NCI-H82 treated with DMSO at 0.1 percent for 48 hours (cell line): Measurements from ENCODE around the gene LTA4H.

ENCODE experiments used
- DNase-seq: peaks from one replicate; lab custom pipeline; 2025; ENCODE audit not compliant: unreplicated experiment; lab: John Stamatoyannopoulos, UW

Gene LTA4H

GRCh38 chr12:96060041-96060440, 24.7 kb upstream of the LTA4H start:
- no peak for DNase-seq

DNA sequence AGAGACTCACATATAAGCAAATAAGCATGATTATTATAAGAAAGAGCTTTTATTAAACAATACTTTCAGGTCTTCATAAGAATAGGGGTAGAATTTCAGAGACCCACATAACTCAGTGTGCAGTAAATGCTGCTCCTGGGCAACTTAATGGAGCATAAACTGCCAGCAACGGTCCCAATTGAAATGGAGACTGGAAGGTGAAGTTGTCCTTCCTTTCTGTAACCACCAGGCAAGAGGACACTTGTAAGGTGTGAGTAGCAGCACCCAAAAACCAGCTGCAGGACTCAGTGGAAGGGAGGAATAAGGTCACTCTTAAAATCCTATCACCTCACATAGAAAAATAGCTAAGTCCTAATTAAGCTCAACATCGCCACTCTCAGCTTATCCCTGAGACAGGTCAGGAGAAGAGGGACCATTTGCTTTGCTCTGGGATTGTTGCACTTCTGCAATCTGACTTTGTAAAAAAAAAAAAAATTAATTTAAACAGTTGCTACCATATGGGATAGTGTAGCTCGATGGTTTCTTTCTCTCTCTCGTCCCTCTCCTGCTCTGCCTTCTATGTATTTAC, 22.7 kb upstream of the LTA4H start:
- DNase-seq: no peak

- no peak for DNase-seq
Measured at GRCh38 chr12:96056646-96057455, 21.5 kb upstream of the LTA4H start.

GRCh38 chr12:96054244-96054610, 18.8 kb upstream of the LTA4H start:
- DNase-seq: no peak

DNA sequence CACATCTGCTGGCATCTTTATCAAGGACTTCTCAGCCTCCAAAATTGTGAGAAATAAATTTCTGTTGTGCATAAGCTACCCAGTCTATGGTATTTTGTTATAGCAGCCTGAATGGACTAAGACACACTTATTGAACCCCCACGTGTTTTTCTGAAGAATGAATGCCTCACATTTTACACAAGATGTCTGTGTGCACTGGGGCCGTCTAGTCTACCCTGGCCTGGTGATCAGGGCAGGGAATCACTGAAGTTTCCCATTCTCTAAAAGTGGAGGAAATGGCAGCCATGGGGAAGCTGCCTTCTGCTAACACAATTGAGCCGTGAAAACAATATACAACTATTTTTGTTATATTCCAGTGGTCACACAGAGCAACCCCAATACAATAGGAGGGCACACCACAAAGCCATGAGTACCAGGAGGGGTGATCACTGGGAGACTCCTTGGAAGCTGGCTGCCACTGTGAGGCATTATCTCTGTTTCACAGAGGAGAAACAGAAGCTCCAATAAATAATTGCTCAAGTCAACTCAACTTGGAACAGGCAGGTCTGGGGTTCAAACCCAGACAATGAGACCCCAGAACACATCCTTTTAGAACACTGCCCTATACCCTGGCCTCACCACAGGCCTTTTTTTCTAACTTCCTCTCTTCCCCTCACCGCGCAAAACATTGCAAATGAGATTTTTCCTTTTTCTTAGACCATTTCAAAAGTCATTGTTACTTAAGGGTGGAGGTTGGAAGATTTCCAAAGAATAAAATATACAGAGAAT, 18.3 kb upstream of the LTA4H start:
- no peak for DNase-seq

- no peak for DNase-seq
Measured at GRCh38 chr12:96051756-96052485, 16.5 kb upstream of the LTA4H start.

GRCh38 chr12:96050139-96050538, 14.8 kb upstream of the LTA4H start:
- no peak for DNase-seq

DNA sequence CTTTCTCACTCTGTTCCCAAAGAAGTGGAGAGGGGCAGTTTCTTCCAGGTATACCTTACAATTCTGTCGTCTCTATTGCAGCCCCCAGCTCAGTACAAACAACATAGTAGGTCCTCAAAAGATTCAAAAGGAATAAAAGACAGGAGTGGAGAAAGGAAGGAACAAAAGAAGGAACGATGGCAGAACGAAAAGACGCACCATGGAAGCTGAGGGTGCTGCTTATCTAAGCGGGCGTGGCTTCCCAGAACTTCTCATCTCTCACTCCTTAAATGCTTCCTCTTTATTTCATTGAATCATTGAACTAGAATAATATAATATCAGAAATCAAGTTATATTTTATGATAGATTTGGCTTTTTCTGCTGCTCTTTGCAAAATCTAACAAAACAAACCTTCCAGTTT, 13.7 kb upstream of the LTA4H start:
- no peak for DNase-seq

DNA sequence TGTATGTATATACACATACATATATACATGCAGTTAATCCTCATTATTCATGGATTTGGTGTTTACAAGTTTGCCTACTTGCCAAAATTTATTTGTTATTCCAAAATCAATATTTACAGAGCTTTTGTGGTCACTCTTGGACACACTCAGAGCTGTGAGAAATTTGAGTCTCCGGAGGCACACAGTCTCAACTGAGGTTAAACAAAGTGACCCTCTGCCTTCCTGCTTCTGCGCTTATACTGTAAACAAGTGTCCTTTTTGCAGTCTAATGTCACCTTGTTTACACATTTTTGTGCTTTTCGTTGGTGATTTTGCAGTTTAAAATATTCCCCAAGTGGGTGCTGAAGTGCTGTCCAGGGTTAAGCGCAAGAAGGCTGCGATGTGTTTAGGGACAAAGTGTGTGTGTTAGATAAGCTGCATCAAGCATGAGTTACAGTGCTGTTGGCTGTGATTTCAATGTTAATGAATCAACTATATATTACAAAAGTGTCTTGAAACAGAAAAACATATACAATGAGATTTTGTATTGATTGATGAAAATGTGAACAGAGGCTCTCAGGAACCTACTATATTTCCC, 13.1 kb upstream of the LTA4H start:
- DNase-seq: no peak

GRCh38 chr12:96047229-96048211, 12.1 kb upstream of the LTA4H start:
- no peak for DNase-seq

- no peak for DNase-seq
Measured at GRCh38 chr12:96046543-96047228, 11.3 kb upstream of the LTA4H start.

- no peak for DNase-seq
Measured at GRCh38 chr12:96045566-96045965, 10.2 kb upstream of the LTA4H start.

DNA sequence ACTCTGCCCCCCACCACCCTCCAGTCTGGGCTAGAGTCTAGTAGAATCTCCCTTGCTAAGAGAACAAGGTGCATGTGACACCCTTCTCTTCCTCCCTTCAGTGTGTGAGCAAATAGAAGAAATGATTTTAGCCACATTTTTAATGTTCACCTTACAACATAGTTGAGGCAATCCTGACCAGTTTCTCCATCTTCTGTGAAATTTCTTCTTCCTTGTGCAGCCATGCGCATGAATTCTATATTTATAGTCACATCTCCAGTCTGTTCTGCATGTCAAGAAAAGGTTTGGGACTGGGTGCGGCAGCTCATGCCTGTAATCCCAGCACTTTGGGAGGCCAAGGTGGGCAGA, 9.5 kb upstream of the LTA4H start:
- no peak for DNase-seq

GRCh38 chr12:96044017-96044942, 8.9 kb upstream of the LTA4H start:
- DNase-seq: no peak

- no peak for DNase-seq
Measured at GRCh38 chr12:96041181-96041580, 5.8 kb upstream of the LTA4H start.

DNA sequence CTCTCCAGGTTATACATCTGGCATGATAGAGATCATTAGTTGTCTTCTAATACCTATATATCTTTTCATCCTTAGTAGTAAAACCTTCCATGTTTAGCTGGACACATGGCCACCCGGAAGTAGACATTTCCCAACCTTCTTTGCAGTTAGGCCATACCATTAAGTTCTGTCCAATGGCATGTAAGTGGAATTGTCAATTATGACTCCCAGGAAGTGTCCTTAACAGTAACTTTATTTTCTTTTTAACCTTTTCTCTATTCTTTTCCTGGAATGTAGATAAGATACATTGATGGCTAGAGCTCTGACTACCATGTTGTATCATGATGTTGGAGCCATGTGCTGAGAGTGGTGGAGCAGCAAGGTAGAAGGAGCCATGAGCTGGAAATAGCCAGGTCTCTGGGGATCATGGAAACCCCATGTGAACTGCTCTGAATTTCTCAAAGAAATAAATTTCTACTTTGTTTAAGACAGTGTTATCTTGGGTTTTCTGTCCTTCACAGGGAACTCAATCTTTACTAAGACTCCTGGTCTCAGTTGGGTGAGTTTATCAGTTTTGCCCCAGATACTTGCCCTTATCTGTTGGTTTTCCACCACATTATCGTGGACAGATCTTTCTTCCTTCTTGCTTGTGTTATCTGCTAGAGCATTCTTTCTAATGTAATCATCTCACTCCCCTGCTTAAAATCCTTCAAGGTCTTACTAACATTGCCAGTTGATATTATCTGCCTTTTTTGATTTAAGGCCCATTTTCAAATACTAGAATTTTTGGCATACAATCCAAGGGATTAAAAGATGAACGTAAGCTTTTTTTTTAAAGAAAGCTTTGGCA, 5.1 kb upstream of the LTA4H start:
- no peak for DNase-seq

- DNase-seq: no peak
Measured at GRCh38 chr12:96039516-96039915, 4.1 kb upstream of the LTA4H start.
